ENCODE data around the gene RAB31.

- no peak for TF ChIP-seq POLR2A (IDR thresholded peaks at IDR 0.05)
- no peak for TF ChIP-seq CTCF (IDR thresholded peaks at IDR 0.05)
- TF ChIP-seq EP300 (IDR thresholded peaks at IDR 0.05) = no peak
- no peak for TF ChIP-seq POLR2AphosphoS5 (IDR thresholded peaks at IDR 0.05)
Observed at GRCh38 chr18:9771977-9772660, 64.0 kb downstream of the RAB31 start.
